Left ventricle myocardium superior (tissue), 1 donor: ENCODE measurements around the gene TUBB2A. TPM values are rescaled to one million over a fixed set of nuclear protein-coding genes. Genes with fewer than 3 reads are reported as not detected.

Source experiments
- ATAC-seq: fragments of 200-7000 bp; cut with Tn5 transposase; one replicate; pipeline ENCODE4 v1.9.1; 2020; ENCODE audit warnings: mild to moderate bottlenecking, moderate library complexity
- DNase-seq: peaks from one replicate; pipeline ENCODE4 v3.0.0-alpha.2; 2020
- intact Hi-C: fragments of 100-400 bp; cut with micrococcal nuclease; formaldehyde crosslinking; loops from one replicate; pipeline ENCODE4 v1.11.0; 2022
- total RNA-seq: library from RNA; stranded (reverse); fragmentation: NEBNext Ultra II Directional; extraction: Animal tissue kit (Norgen Biotek cat#: 25700); gene quantifications from one replicate; pipeline ENCODE4 v1.2.1, GENCODE V29; 2021
- donor health status: DM: no; HTN: yes; CAD: no; lungs with severe emphysema.

The TUBB2A gene
- total RNA-seq, 1 donor from 2014 or later, result 13.6 TPM

- intact Hi-C loops, result no loop called here
- ATAC-seq (no peak), DNase-seq (no peak)
Observed at GRCh38 chr6:3135668-3136291, 21.6 kb downstream of the TUBB2A start.

- intact Hi-C loops, result no loop called here
- DNase-seq, result no peak
- no peak for ATAC-seq
Observed at GRCh38 chr6:3133515-3133914, 23.8 kb downstream of the TUBB2A start.

- DNase-seq, result no peak
- no peak for ATAC-seq
- intact Hi-C loops, result no loop called here
Observed at GRCh38 chr6:3131695-3132094, 25.6 kb downstream of the TUBB2A start.

- ATAC-seq, result no peak
- intact Hi-C loops, result loop anchor here (5.0 kb wide), 1 partner anchor 124 kb away; no protein-coding TSS in a partner anchor
Observed at GRCh38 chr6:3128356-3129108, 28.8 kb downstream of the TUBB2A start.

DNA sequence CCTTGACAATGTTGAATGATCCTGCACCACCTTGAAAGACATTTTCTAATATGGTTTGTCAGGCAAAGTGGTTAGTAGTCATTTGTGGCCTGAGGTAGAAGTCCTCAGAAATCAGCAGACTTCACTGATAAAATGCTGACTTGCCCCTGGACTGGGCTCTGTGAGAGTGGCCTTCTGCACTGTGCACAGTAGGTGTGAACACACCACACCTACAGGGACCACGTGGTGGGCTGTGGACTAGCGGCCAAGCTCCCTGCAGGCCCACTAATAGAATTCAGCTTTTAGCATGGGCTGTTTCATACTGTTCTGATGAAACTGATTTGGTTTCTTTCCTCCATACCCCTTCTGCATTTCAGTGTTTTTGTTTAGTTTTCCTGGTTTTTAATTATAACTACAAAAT is 31.5 kb downstream of the TUBB2A start:
- no peak for DNase-seq
- ATAC-seq, result peak; percentile 12
- intact Hi-C loops, result loop anchor here (5.0 kb wide), 1 partner anchor 126 kb away; no protein-coding TSS in a partner anchor

More at GRCh38 chr6:3128356-3129108, 28.8 kb downstream of the TUBB2A start:
- no peak for DNase-seq

DNA sequence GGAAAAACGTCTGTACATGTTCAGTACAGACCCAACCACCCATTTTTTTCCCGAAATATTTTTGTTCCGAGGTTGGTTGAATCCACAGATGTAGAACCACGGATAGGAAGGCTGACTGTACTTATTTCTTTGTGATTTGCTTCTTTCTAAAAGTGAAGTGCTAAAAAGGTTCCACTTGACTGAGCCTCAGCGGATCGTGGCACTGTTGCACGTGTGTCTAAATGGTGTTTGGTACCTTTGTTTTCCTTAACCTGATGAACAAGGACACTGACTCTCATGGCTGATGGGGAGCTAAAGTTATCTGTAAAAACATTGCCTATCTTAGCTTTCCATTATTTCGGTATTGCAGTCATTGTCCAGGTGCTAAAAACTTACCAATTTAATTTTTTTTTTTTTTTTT is 32.7 kb downstream of the TUBB2A start:
- no peak for ATAC-seq
- intact Hi-C loops, result loop anchor here (5.0 kb wide), 1 partner anchor 128 kb away; no protein-coding TSS in a partner anchor
- DNase-seq, result no peak

DNA sequence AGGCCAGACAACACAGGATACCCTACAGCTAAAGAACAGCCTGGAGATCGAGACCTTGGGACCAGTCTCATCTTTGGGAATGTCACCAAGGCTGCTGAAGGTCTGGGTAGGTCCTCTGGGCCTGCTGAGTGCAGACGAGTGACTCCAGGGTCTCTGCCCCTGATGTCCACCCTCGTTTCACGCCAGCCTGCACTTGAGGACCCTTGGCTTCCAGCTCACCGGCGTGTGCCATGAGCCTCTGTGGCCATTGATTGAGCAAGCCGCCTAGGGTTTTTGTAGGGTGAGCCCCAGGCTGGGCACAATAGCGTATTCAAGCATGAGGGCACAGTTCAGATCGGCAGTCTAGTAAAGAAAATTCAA is 34.5 kb downstream of the TUBB2A start:
- intact Hi-C loops, result no loop called here
- DNase-seq (no peak), ATAC-seq (no peak)

DNA sequence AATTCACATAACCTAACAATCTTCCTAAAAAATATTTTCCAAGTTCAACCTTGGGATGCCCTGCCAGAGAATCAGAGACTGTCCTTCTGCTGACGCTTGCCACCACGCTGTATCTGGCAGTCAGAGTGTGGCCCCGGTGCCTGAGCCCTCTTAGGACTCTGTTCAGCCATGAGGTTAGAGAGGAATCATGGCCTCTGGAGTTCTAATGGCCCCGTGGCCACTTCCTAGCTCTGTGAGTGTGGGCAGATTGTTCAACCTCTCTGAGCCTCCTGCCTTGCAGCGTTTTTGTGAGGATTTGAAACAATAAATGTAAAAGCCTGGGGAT is 36.6 kb downstream of the TUBB2A start:
- intact Hi-C loops, result no loop called here
- ATAC-seq, result no peak
- no peak for DNase-seq

DNA sequence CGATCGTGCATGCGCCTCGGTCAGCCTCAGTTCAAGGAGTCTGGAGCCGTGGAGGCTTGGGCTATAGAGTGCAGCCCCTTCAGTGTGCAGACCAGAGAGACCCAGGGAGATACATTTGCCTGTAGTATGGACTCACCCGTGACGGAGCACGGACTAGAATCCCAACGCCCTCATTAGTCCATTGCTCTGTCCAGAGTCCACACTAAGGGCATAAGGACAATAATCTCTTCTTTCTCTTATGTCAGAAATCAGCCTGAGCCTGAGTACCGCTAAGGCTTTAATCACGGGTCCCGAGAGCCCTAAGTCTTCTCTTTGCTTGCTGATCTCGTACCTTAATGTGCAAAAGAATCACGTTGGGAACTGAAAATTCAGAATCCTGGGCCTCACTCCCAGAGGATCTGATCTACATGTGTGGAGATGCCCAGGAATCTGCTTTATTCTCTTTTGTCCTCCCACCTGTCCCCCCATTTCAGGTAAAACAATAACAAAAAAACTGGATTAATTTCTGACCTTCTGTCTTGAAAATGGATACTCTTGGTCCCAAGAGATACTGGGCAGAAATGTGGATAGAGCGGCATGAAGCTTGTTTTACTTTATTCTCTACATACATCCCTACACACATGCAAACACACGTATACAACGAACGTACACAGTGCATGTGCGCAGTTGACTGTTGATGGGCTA is 38.2 kb downstream of the TUBB2A start:
- intact Hi-C loops, result no loop called here
- ATAC-seq (peak; percentile 39), DNase-seq (no peak)

DNA sequence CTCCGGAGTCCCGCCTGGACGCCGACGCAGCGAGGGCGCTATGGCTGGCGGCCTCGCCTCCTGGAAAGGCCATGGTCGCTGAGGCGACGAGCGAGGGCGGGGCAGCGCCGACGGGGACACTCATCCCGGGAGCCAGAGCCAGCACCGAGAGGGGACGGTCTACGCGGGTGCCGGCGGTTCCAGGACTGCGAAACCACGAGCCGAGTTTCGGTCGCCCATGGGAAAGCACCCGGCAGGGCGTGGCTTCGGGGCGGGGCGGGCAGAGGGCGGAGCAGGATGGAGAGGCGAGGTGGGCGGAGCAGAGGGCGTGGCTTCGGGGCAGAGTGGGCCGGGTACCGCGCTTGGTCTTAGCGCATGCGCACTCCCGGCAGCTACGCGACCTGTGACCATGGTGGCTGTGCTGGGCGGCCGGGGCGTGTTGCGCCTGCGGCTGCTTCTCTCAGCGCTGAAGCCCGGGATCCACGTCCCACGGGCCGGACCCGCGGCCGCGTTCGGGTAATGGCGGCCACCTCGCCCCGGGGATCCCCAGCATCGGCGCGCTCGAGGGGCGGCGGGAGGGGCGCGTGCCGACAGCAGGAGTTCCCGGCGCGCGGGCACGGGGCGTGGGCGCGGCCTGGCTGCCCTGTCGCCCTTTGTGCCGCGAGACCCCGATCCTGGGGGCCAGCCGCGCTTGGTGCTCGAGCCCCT is 38.8 kb downstream of the TUBB2A start, which contains the start of gene BPHL:
BPHL (plus strand) TSS at position 359 of the 687 bp plus-strand sequence; CDS start at position 389, 30 bp downstream.
- peak; percentile 99 for DNase-seq
- peak; percentile 98 for ATAC-seq
- intact Hi-C loops, result no loop called here

DNA sequence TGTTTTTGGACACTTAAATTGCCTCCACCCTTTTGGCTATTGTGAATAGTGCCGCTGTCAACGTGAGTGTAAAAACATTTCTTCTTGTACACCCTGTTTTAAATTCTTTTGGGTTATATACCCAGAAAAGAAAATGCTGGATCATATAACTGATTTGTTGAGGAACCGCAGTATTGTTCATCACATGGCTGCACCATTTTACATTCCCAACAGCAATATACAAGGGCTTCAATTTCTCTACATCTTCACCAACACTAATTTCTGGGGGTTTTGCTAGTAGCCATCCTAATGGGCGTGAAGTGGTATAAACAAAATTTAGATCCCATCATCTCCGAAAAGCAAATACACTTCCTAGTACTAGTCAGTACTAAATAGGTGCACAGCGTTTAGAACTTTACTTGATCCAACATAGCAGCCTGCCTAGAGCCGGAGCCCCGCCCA is 39.4 kb downstream of the TUBB2A start:
- DNase-seq (no peak), ATAC-seq (no peak)
- intact Hi-C loops, result no loop called here

DNA sequence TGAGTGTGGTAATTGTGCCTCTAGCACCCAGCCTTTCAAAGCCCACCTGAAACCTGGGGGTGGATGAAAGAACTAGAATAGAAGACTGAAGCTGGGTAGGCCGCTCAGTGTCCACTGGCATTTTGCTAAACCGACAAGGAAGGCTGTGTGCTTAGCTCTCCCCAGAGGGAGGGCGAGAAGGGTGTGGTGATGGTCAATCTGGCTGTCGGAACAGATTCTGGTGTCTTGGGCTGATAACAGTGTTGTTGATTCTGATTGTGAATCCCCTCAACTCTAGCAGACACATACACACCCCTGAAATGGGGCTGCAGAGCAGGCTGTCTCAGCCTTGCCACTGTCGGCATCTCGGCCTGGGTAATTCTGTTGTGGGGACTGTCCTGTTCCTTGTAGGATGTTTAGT is 43.0 kb downstream of the TUBB2A start:
- intact Hi-C loops, result no loop called here
- DNase-seq, result no peak
- ATAC-seq, result no peak

DNA sequence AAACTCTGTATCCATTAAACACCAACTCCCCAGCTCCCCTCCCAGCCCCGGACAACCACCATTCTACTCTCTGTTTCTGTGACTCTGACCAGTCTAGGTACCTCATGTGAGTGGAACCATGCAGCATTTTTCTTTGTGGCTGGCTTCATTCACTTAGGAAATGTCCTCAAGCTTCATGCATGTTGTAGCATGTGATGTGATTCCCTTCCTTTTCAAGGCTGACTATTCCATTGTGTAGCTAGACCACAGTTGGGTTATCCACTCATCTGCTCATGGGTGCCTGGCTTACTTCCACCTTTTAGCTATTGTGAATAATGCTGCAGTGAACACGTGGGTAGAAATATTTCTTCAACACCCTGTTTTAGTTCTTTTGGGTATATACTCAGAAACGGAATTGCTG is 47.6 kb downstream of the TUBB2A start:
- no peak for DNase-seq
- intact Hi-C loops, result no loop called here

DNA sequence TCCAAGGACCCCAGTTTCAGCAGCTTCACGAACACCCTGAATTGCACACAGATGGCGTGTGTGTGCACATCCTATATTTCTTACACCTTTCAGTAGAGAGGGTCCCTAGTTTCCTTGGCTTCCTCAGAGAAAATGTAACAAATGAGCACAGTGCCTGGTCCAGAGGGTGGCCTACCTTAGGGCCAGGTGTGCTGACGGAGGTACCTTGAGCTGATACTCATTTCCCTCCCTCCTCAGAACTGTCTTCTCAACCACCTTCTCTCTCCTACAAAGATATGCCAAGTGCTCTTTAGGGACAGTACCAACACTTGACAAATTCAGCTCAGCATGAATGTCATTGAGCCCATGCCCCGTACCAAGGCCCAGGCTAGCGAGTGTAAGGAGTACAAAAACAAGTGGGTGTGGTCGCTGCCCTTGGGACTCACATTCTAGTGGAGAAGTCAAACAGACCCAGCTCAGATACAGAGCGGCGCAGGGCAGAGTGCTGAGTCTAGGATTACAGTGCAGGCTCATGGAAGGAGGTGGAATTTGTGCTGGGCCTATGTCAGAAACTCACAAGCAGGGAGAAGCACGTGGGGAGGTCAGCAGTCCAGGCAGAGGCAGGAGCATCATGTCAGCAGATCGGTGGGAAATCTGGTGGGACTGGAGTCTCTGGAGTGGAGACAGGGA is 48.5 kb downstream of the TUBB2A start:
- intact Hi-C loops, result no loop called here
- ATAC-seq (peak; percentile 59), DNase-seq (no peak)

More for the DNA sequence above, 47.6 kb downstream of the TUBB2A start:
- no peak for ATAC-seq

Other genes with a start within 250 kb of the TUBB2A start
- 277 TPM for gene SERPINB6, start 186.0 kb downstream of the TUBB2A start, total RNA-seq
- 59.6 TPM for gene NQO2, start 157.7 kb downstream of the TUBB2A start, total RNA-seq
- gene RIPK1, start 89.0 kb downstream of the TUBB2A start, total RNA-seq, result 6.5 TPM
- 17.3 TPM for gene BPHL, start 38.8 kb downstream of the TUBB2A start, total RNA-seq
- gene TUBB2B, start 70.1 kb upstream of the TUBB2A start, total RNA-seq, result 1.0 TPM
- 7.2 TPM for gene PSMG4, start 101.4 kb upstream of the TUBB2A start, total RNA-seq